ENCODE measurements around the gene YRDC. TPM values are rescaled to one million over a fixed set of nuclear protein-coding genes. Genes with fewer than 3 reads are reported as not detected.

The YRDC gene
- total RNA-seq, 1 donor from 2014 or later = 14.0 TPM

DNA sequence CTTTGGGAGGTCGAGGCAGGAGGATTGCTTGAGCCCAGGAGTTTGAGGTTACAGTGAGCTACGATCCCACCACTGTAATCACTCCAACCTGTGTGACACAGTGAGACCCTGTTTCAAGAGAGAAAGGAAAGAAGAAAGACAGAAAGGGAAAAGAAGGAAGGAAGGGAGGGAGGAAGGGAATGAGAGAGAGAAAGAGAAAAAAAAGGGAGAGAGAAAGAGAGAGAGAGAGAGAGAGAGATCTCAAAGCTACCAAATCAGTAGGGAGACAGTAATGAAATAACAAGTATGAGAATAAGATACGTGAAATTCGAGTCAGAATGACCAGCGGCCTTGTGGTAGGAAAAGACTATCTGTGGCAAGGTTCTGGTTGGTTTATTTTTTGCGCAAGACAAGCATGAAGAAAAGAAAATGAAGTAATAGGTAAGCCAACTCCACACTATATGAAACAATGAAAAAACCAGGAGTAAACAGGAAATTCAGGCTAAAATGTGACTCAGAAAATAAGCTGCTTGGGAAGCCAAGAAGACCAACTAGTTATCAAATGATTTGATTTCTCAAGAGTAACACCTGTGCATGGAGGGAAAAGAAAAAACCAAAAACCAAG lies 42.4 kb upstream of the YRDC start:
- no peak overlapping the region for H3K4me3 Mint-ChIP-seq (ENCODE audit: low read depth)
- no peaks in the 10 kb centered on the region for H3K27me3 Mint-ChIP-seq
- no peaks in the 10 kb centered on the region for H3K9me3 Mint-ChIP-seq (ENCODE audit: low read depth)

DNA sequence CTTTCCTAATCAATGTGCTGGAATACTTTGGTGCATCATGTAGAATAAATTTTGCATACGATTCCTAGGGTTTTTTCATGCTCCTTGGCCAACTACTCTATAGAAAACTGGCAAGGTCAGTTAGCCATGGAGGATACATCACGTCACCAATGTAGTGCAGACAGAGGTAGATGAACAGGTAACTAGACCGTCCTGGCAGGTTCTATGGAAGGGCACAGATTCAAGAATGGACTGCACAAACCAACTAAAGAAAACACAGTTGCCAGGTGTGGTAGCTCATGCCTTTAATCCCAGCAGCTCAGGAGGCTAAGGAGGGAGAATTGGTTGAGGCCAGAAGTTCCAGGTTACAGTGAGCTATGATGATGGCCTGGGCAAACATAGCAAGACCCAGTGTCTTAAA lies 41.5 kb upstream of the YRDC start:
- Mint-ChIP-seq H3K4me1 (ENCODE audit: low read depth) (peaks cover 4% of the 10 kb centered on the region), H3K4me3 (ENCODE audit: low read depth) (no peak overlapping the region), H3K36me3 (ENCODE audit: insufficient read depth) (peaks cover 4% of the 10 kb centered on the region), H3K27me3 (no peaks in the 10 kb centered on the region), H3K27ac (no peak overlapping the region), H3K9me3 (ENCODE audit: low read depth) (no peaks in the 10 kb centered on the region)
- no peak for DNase-seq (ENCODE audit: low spot score, unreplicated experiment)
- TF ChIP-seq, protein P1, sequence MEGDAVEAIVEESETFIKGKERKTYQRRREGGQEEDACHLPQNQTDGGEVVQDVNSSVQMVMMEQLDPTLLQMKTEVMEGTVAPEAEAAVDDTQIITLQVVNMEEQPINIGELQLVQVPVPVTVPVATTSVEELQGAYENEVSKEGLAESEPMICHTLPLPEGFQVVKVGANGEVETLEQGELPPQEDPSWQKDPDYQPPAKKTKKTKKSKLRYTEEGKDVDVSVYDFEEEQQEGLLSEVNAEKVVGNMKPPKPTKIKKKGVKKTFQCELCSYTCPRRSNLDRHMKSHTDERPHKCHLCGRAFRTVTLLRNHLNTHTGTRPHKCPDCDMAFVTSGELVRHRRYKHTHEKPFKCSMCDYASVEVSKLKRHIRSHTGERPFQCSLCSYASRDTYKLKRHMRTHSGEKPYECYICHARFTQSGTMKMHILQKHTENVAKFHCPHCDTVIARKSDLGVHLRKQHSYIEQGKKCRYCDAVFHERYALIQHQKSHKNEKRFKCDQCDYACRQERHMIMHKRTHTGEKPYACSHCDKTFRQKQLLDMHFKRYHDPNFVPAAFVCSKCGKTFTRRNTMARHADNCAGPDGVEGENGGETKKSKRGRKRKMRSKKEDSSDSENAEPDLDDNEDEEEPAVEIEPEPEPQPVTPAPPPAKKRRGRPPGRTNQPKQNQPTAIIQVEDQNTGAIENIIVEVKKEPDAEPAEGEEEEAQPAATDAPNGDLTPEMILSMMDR (IDR thresholded peaks at IDR 0.05; ENCODE audit: unreplicated experiment) = no peak

More for the DNA sequence above, 42.4 kb upstream of the YRDC start:
- no peak overlapping the region for H3K27ac Mint-ChIP-seq
- no peak for DNase-seq (ENCODE audit: low spot score, unreplicated experiment)
- peaks cover 2% of the 10 kb centered on the region for H3K4me1 Mint-ChIP-seq (ENCODE audit: low read depth)
- peaks cover 2% of the 10 kb centered on the region for H3K36me3 Mint-ChIP-seq (ENCODE audit: insufficient read depth)
- TF ChIP-seq, protein P1 (IDR thresholded peaks at IDR 0.05; ENCODE audit: unreplicated experiment) = no peak

DNA sequence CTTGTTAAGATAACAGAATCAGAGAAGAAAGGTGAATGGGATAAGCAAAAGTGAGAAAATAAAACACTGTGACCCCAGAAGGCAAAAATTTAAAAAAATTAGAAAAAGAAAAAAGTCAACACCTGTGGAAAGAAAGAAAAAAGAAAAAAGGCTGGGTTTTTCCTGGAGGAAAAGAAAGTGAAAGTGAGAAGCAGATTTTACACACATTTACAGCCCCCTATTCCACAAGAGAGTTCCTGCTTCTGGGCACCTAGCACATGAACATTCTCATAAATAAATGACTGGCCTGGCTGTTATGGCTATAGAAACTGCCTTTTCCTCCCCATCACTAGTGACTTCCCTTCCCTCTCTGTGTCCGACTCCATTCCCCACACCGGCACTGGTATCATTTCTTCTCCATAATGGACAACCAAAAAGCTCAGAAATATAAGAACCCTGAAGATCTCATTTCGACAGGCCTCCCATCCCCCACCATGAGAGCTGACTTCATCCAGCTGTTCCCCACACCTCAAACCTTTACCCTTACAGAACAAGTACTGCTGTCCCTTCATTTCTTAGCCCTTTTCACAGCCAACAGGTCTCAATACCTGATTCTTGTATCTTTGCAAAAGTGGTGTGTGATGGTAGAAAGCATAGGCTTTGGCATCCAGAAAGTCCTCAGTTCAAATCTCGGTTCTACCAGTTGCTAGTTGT lies 38.8 kb upstream of the YRDC start:
- Mint-ChIP-seq H3K36me3 (ENCODE audit: insufficient read depth) (peaks cover 2% of the 10 kb centered on the region), H3K4me1 (ENCODE audit: low read depth) (peaks cover 14% of the 10 kb centered on the region), H3K27me3 (no peaks in the 10 kb centered on the region), H3K27ac (no peak overlapping the region), H3K4me3 (ENCODE audit: low read depth) (no peak overlapping the region), H3K9me3 (ENCODE audit: low read depth) (no peaks in the 10 kb centered on the region)
- no peak for DNase-seq (ENCODE audit: low spot score, unreplicated experiment)
- TF ChIP-seq, protein P1 (IDR thresholded peaks at IDR 0.05; ENCODE audit: unreplicated experiment) = no peak

DNA sequence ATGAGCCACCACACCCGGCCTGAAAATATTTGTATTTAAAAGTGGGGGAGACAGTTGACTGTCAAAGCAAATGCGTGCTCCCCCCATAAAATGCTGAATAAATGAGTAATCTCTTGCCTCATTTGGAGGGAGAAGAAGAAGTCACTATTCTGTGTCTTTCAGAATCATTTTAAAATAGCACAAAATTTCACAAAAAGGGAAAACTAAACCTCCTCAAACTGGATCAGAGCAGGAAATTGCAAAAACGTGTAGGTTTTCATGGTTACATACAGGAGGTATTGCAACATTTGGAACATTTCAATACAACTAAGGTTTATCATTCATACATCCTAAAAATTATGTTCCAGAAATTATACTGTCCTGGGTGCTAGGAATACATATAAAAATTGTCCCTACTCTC lies 37.8 kb upstream of the YRDC start:
- H3K9me3 Mint-ChIP-seq (ENCODE audit: low read depth) = no peaks in the 10 kb centered on the region
- no peak overlapping the region for H3K27ac Mint-ChIP-seq
- H3K27me3 Mint-ChIP-seq = no peaks in the 10 kb centered on the region
- H3K36me3 Mint-ChIP-seq (ENCODE audit: insufficient read depth) = peaks cover 2% of the 10 kb centered on the region
- H3K4me1 Mint-ChIP-seq (ENCODE audit: low read depth) = peaks cover 14% of the 10 kb centered on the region
- H3K4me3 Mint-ChIP-seq (ENCODE audit: low read depth) = no peak overlapping the region
- no peak for DNase-seq (ENCODE audit: low spot score, unreplicated experiment)
- TF ChIP-seq, protein P1 (IDR thresholded peaks at IDR 0.05; ENCODE audit: unreplicated experiment) = no peak

DNA sequence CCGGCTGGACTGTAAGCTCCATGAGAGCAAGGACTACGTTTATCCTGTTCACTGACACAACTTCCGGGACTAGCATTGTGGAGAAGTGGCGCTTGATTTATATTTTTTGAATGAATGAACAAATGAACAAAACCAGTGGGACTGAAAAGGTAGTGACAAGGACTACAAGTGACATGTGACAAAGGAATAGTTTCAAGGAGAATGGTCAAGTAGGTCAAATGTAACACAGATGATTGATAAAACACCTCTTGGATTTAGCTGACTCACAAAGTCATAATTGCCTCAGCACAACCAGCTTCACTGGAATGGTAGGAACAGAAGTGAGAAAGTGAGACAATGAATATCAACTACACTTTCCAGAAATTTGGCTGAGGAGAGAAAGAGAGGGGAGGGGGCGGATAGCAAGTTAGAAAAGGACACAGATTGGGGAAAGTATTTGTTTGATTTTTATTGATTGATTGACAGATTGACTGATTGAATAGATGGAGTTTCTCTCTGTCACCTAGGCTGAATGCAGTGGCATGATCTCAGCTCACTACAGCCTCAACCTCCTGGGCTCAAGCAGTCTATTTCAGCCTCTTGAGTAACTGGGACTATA lies 37.1 kb upstream of the YRDC start:
- Mint-ChIP-seq H3K4me3 (ENCODE audit: low read depth) (no peak overlapping the region), H3K4me1 (ENCODE audit: low read depth) (peaks cover 14% of the 10 kb centered on the region), H3K27me3 (no peaks in the 10 kb centered on the region), H3K27ac (no peak overlapping the region), H3K36me3 (ENCODE audit: insufficient read depth) (peaks cover 2% of the 10 kb centered on the region), H3K9me3 (ENCODE audit: low read depth) (no peaks in the 10 kb centered on the region)
- TF ChIP-seq, protein P1 (IDR thresholded peaks at IDR 0.05; ENCODE audit: unreplicated experiment) = no peak
- no peak for DNase-seq (ENCODE audit: low spot score, unreplicated experiment)
